HL-60 (cell line): Measurements from ENCODE around the gene TRAPPC11.
"Not testable (repeated sequence)": the region's sequence is repeated elsewhere in the genome, so short reads cannot be mapped to it uniquely, and the experiment has no call there.

Source experiments
- GABPA ChIP-seq: IDR thresholded peaks from 2 replicates; pipeline ENCODE4 v1.6.1; 2012; ENCODE audit warnings: low read depth
- POLR2AphosphoS5 ChIP-seq: IDR thresholded peaks from 2 replicates; pipeline ENCODE4 v1.6.1; 2012; ENCODE audit warnings: low read depth
- REST ChIP-seq: IDR thresholded peaks from 2 replicates; pipeline ENCODE4 v1.6.1; 2012; ENCODE audit warnings: low read depth; ENCODE audit not compliant: insufficient replicate concordance
- SPI1 ChIP-seq: IDR thresholded peaks from 2 replicates; pipeline ENCODE4 v1.6.1; 2012; ENCODE audit warnings: low read depth, mild to moderate bottlenecking, borderline replicate concordance
- TF ChIP-seq, protein P1 (sequence below): IDR thresholded peaks from one replicate; pipeline ENCODE4 v1.5.1; 2011; ENCODE audit warnings: low read length, control low read depth, inconsistent platforms; ENCODE audit not compliant: insufficient read depth

DNA sequence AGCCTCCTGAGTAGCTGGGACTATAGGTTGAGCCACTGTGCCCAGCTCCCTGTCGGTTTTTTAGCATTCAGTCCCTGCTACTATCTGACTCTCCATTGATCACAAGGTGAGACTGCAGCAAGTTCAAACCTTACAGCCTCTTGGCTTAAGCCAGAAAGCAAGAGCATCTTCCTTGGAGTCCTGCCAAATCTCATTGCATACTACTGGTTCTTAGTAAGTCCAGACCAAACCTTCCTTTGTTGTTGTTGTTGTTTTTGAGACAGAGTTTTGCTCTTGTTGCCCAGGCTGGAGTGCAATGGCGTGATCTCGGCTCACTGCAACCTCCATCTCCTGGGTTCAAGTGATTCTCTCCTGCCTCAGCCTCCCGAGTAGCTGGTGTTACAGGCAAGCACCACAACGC, 31.8 kb upstream of the TRAPPC11 start:
- TF ChIP-seq, protein P1, sequence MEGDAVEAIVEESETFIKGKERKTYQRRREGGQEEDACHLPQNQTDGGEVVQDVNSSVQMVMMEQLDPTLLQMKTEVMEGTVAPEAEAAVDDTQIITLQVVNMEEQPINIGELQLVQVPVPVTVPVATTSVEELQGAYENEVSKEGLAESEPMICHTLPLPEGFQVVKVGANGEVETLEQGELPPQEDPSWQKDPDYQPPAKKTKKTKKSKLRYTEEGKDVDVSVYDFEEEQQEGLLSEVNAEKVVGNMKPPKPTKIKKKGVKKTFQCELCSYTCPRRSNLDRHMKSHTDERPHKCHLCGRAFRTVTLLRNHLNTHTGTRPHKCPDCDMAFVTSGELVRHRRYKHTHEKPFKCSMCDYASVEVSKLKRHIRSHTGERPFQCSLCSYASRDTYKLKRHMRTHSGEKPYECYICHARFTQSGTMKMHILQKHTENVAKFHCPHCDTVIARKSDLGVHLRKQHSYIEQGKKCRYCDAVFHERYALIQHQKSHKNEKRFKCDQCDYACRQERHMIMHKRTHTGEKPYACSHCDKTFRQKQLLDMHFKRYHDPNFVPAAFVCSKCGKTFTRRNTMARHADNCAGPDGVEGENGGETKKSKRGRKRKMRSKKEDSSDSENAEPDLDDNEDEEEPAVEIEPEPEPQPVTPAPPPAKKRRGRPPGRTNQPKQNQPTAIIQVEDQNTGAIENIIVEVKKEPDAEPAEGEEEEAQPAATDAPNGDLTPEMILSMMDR, result not testable (repeated sequence)
- TF ChIP-seq POLR2AphosphoS5, REST, GABPA, SPI1: not testable (repeated sequence)
